Psoas muscle (tissue), 8 donors: ENCODE measurements around the gene ENO1. TPM values are rescaled to one million over a fixed set of nuclear protein-coding genes. Genes with fewer than 3 reads are reported as not detected.
"Not testable (repeated sequence)": the region's sequence is repeated elsewhere in the genome, so short reads cannot be mapped to it uniquely, and the experiment has no call there.

Source experiments
- ATAC-seq, 4 donors: fragments of 200-7000 bp; cut with Tn5 transposase; one replicate each; pipeline ENCODE4 v1.9.1; 2020; ENCODE audit warnings: moderate library complexity in 3 of 4, mild to moderate bottlenecking in 2 of 4
- DNase-seq, 2 donors: peaks; one replicate each; pipeline ENCODE4 v3.0.0-alpha.2; 2020
- H3K27ac ChIP-seq: fragments of 200-600 bp; one replicate; pipeline ENCODE4 v1.8.0; 2022
- H3K27me3 ChIP-seq, 3 donors: fragments of 200-600 bp in 1 of 3; one replicate each; pipeline versions ENCODE4 v1.6.1 to v1.8.0; 2013 to 2022; ENCODE audit warnings: low read length in 2 of 3, mild to moderate bottlenecking in 2 of 3, moderate library complexity in 1 of 3; ENCODE audit not compliant: insufficient read depth in 3 of 3
- H3K36me3 ChIP-seq, 2 donors: fragments of 200-600 bp in 1 of 2; one replicate each; pipeline versions ENCODE4 v1.6.1 to v1.8.0; 2013 to 2022; ENCODE audit warnings: low read depth in 1 of 2, mild to moderate bottlenecking in 1 of 2, moderate library complexity in 1 of 2; ENCODE audit not compliant: insufficient read depth in 1 of 2
- H3K4me1 ChIP-seq: fragments of 200-600 bp; one replicate; pipeline ENCODE4 v1.8.0; 2022
- H3K4me3 ChIP-seq: fragments of 200-600 bp; one replicate; pipeline ENCODE4 v1.8.0; 2022; ENCODE audit warnings: mild to moderate bottlenecking
- H3K9me3 ChIP-seq: fragments of 200-600 bp; one replicate; pipeline ENCODE4 v1.8.0; 2022
- CTCF ChIP-seq: fragments of 200-600 bp; IDR thresholded peaks from one replicate; pipeline ENCODE4 v1.8.0; 2022; ENCODE audit warnings: antibody characterized with exemption
- WGBS, 3 donors: extraction: QIAGEN DNeasy Blood & Tissue Kit; methylation state at CpG; one replicate each; pipeline versions ENCODE4 v1.1.6 to v1.1.7; 2013; 5-methylcytosine and 5-hydroxymethylcytosine counted together
- intact Hi-C, 2 donors: fragments of 100-400 bp; cut with DNase I; formaldehyde crosslinking; loops; one replicate each; pipeline versions ENCODE4 v1.11.0 to v1.14.2; 2022
- polyA plus RNA-seq, 3 donors: library from polyadenylated mRNA; stranded (reverse); fragments of 200-250 nt; gene quantifications; one replicate each; pipeline ENCODE4 v1.2.3, GENCODE V29; 2013
- total RNA-seq, 4 donors: library from RNA; stranded (reverse); fragmentation: NEBNext Ultra II Directional in 2 of 4; extraction: Animal tissue kit (Norgen Biotek cat#: 25700) in 2 of 4; gene quantifications; one replicate each; pipeline versions ENCODE4 v1.2.1 to v1.2.4, GENCODE V29; 2021 to 2023
- donor health status: healthy with polysubstance abuse.
- donor health status: DM: no; HTN: no; CAD: no; lungs with moderate emphysema.
- donor health status: Bipolar disorder and iron deficiency.
- donor health status: healthy.
- donor health status: DM: yes; HTN: yes; CAD: no.
- donor health status: DM: no; HTN: no; CAD: no.
- donor health status: DM: no; HTN: no; CAD: no.
- donor health status: DM: yes; HTN: yes; CAD: no.

ENO1 gene
- total and polyA plus RNA-seq, 7 donors: 83.8 to 489 (median 191) TPM

GRCh38 chr1:8922962-8923361 is 44.5 kb upstream of the ENO1 start:
- intact Hi-C loops: no loop called here
- no peak overlapping the region for H3K4me3 ChIP-seq
- no peaks in the 10 kb centered on the region for H3K36me3 ChIP-seq
- no peak for TF ChIP-seq CTCF
- no peak overlapping the region for H3K27ac ChIP-seq
- no peak for DNase-seq
- H3K9me3 ChIP-seq: no peaks in the 10 kb centered on the region
- ATAC-seq: no peak
- H3K4me1 ChIP-seq: no peaks in the 10 kb centered on the region
- no peaks in the 10 kb centered on the region for H3K27me3 ChIP-seq
- WGBS, 3 donors: 92 to 97% (median 94%) methylated on average over 9 of the region's 9 CpGs

- WGBS, 3 donors: 62 to 74% (median 67%) methylated on average over 10 of the region's 10 CpGs
- not testable (repeated sequence) for H3K4me1 ChIP-seq, H3K9me3 ChIP-seq, H3K27me3 ChIP-seq, H3K27ac ChIP-seq, DNase-seq, ATAC-seq, H3K4me3 ChIP-seq, H3K36me3 ChIP-seq
- intact Hi-C loops: loop anchor here (5.0 kb wide), 3 partner anchors 70 to 185 kb away; no protein-coding TSS in a partner anchor
Measured at GRCh38 chr1:8917536-8917935, 39.0 kb upstream of the ENO1 start.

DNA sequence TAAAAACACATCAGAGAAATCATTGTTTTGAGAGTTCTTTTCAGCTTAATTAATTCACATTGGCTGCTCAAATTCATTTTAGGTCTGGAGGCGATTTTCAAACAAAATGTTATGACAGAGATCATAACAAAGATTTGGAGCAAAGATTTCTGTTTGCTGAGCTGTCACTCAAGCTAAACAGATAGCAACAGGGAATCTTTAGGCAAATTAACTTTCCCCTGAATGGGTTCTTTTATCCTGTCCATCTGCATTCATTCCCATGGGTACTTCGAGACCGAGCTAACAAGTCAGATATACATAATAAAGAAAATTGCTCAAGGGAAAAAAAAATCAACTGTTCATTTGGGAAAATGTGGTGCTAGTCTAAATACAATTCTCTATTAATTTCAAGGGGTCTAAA is 37.0 kb upstream of the ENO1 start:
- Histone ChIP-seq H3K9me3 (no peaks in the 10 kb centered on the region), H3K4me1 (no peaks in the 10 kb centered on the region), H3K4me3 (no peak overlapping the region), H3K36me3 (no peaks in the 10 kb centered on the region), H3K27me3 (no peaks in the 10 kb centered on the region), H3K27ac (no peak overlapping the region)
- DNase-seq: no peak
- WGBS, 3 donors: 53 to 62% (median 58%) methylated on average over 3 of the region's 3 CpGs
- TF ChIP-seq CTCF: no peak
- no peak for ATAC-seq
- intact Hi-C loops: loop anchor here (5.0 kb wide), 3 partner anchors 72 to 187 kb away; no protein-coding TSS in a partner anchor

- no peaks in the 10 kb centered on the region for H3K9me3 ChIP-seq
- DNase-seq: no peak
- intact Hi-C loops: no loop called here
- no peak for TF ChIP-seq CTCF
- ATAC-seq: no peak
- H3K27me3 ChIP-seq: no peaks in the 10 kb centered on the region
- H3K36me3 ChIP-seq: no peaks in the 10 kb centered on the region
- H3K4me3 ChIP-seq: no peak overlapping the region
- H3K4me1 ChIP-seq: no peaks in the 10 kb centered on the region
- no peak overlapping the region for H3K27ac ChIP-seq
- WGBS, 3 donors: 83 to 87% (median 84%) methylated on average over 7 of the region's 7 CpGs
Measured at GRCh38 chr1:8914466-8914865, 36.0 kb upstream of the ENO1 start.

DNA sequence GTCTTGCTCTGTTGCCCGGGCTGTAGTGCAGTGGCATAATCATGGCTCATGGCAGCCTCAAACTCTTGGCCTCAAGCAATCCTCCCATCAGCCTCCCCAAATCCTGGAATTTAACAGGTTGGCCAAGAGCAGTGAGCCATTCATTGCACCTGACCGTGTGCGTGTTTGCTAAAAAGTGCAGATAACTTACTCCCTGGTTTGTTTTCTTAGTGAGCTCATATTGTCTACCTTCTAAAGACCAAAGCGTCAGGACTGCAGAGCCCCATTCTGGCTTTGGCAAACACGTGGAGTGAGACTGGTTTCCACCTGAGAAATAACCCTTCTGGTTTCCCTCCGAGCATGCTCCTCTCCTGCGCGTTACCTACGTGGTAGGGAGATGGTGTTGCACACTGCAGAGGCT is 35.0 kb upstream of the ENO1 start:
- DNase-seq: no peak
- no peak overlapping the region for H3K27ac ChIP-seq
- H3K4me3 ChIP-seq: no peak overlapping the region
- H3K36me3 ChIP-seq: no peaks in the 10 kb centered on the region
- ATAC-seq: no peak
- H3K9me3 ChIP-seq: no peaks in the 10 kb centered on the region
- no peaks in the 10 kb centered on the region for H3K27me3 ChIP-seq
- intact Hi-C loops: no loop called here
- 83 to 93% (median 87%) methylated on average over 9 of the region's 9 CpGs for WGBS, 3 donors
- no peaks in the 10 kb centered on the region for H3K4me1 ChIP-seq
- TF ChIP-seq CTCF: no peak
